ENCODE data around the gene HBG2. TPM values are rescaled to one million over a fixed set of nuclear protein-coding genes. Genes with fewer than 3 reads are reported as not detected.

The HBG2 gene
- total and polyA plus RNA-seq, 5 donors from 2014 or later: not detected

Other genes with a start within 250 kb of the HBG2 start
- gene OR52J3, start 208.3 kb downstream of the HBG2 start, total RNA-seq: not detected
- not detected for gene OR52J3, start 208.3 kb downstream of the HBG2 start, polyA plus RNA-seq
- not detected for gene OR52E2, start 195.2 kb downstream of the HBG2 start, total RNA-seq
- gene OR52E2, start 195.2 kb downstream of the HBG2 start, polyA plus RNA-seq: not detected
- not detected for gene OR52E1, start 185.2 kb downstream of the HBG2 start, total RNA-seq
- gene OR52E1, start 185.2 kb downstream of the HBG2 start, polyA plus RNA-seq: not detected
- not detected for gene OR52A5, start 116.4 kb downstream of the HBG2 start, total RNA-seq
- gene OR52A5, start 116.4 kb downstream of the HBG2 start, polyA plus RNA-seq: not detected
- not detected for gene OR52A1, start 100.0 kb downstream of the HBG2 start, total RNA-seq
- gene OR52A1, start 100.0 kb downstream of the HBG2 start, polyA plus RNA-seq: not detected
- not detected for gene OR51V1, start 54.1 kb downstream of the HBG2 start, total RNA-seq
- not detected for gene OR51V1, start 54.1 kb downstream of the HBG2 start, polyA plus RNA-seq
- 2.7 TPM for gene HBB, start 27.7 kb downstream of the HBG2 start, total RNA-seq
- gene HBB, start 27.7 kb downstream of the HBG2 start, polyA plus RNA-seq: 1 to 10 TPM in 1 of 4 donors, under 1 TPM in 2, not detected in 1; 0.37 to 4.4 (median 0.47) TPM
- gene HBD, start 20.3 kb downstream of the HBG2 start, total RNA-seq: not detected
- gene HBD, start 20.3 kb downstream of the HBG2 start, polyA plus RNA-seq: not detected
- gene HBG1, start 4.9 kb downstream of the HBG2 start, total RNA-seq: not detected
- gene HBG1, start 4.9 kb downstream of the HBG2 start, polyA plus RNA-seq: not detected
- not detected for gene HBE1, start 15.2 kb upstream of the HBG2 start, total RNA-seq
- gene HBE1, start 15.2 kb upstream of the HBG2 start, polyA plus RNA-seq: not detected
- not detected for gene OR51B4, start 47.2 kb upstream of the HBG2 start, total RNA-seq
- gene OR51B4, start 47.2 kb upstream of the HBG2 start, polyA plus RNA-seq: not detected
- gene OR51B2, start 69.5 kb upstream of the HBG2 start, total RNA-seq: not detected
- gene OR51B2, start 69.5 kb upstream of the HBG2 start, polyA plus RNA-seq: not detected
- gene OR51B5, start 88.7 kb upstream of the HBG2 start, total RNA-seq: not detected
- under 1 TPM in 1 of 4 donors, not detected in 3; 0.41 TPM for gene OR51B5, start 88.7 kb upstream of the HBG2 start, polyA plus RNA-seq
- gene OR51B6, start 96.7 kb upstream of the HBG2 start, total RNA-seq: not detected
- gene OR51B6, start 96.7 kb upstream of the HBG2 start, polyA plus RNA-seq: not detected
- gene OR51M1, start 129.0 kb upstream of the HBG2 start, total RNA-seq: not detected
- not detected for gene OR51M1, start 129.0 kb upstream of the HBG2 start, polyA plus RNA-seq
- not detected for gene OR51Q1, start 167.3 kb upstream of the HBG2 start, total RNA-seq
- not detected for gene OR51Q1, start 167.3 kb upstream of the HBG2 start, polyA plus RNA-seq
- not detected for gene OR51I1, start 186.7 kb upstream of the HBG2 start, total RNA-seq
- gene OR51I1, start 186.7 kb upstream of the HBG2 start, polyA plus RNA-seq: not detected
- not detected for gene OR51I2, start 194.5 kb upstream of the HBG2 start, total RNA-seq
- gene OR51I2, start 194.5 kb upstream of the HBG2 start, polyA plus RNA-seq: not detected
- not detected for gene OR52D1, start 233.9 kb upstream of the HBG2 start, total RNA-seq
- not detected for gene OR52D1, start 233.9 kb upstream of the HBG2 start, polyA plus RNA-seq

Measured in CD4-positive, CD25-positive, alpha-beta regulatory T cell (primary cell).